ENCODE measurements around the gene HS3ST5.
"Not testable (repeated sequence)": the region's sequence is repeated elsewhere in the genome, so short reads cannot be mapped to it uniquely, and the experiment has no call there.

The HS3ST5 gene

DNA sequence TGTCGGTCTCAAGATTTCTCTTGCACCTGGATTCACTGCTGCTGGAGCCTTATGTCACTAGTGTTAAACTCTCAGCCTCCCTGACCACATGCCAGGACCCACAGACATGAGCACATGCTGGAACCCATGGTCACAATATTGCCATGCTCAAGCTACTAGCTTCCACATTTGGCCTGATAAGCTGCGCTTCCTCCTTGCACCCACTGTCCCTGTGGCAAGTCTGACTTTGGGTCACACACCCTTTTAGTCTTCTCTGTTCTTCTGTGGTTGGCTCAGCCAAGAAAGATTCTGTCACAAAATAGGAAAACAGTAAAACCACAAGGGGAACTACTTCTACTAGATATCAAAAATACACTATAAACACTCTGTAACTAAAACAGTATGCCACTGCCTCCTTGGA lies 303.0 kb downstream of the HS3ST5 start:
- DNase-seq: no peak

DNA sequence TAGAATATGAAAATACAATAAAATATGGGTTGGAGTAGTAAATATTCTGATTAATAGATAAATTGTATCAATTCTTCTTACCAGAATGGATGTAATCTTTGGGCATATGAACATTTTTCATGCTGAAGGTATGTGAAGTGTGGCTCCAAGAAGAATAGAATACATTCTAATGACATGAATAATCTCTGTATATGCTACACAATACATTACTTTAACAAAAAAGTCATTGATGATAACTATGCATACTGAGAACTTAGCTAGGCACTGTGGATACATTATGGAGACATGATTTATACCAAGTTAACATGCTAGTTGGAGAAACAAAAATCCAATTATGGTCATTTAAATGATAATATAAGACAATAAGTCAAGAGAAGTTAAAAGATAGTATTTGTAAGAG lies 309.2 kb downstream of the HS3ST5 start:
- DNase-seq: no peak

DNA sequence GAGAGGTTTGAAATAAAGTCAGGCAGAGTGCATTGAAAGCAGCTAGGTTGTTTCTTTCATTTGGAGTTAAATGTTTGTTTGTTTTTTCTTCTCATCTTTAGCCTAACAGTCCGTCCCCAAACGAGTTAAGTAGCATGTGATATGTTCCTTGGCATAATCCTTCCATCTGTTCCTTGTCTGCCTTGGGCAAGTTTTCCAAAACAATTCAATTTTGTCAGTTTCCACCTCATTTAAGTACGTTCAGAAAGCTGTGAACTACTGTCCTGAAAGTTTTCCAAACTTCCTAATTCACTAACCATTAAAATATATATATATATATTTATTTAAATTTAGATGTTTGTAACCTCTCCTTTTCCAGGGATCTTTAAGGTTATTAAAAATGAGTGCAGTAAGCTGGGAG lies 310.1 kb downstream of the HS3ST5 start:
- no peak for DNase-seq

DNA sequence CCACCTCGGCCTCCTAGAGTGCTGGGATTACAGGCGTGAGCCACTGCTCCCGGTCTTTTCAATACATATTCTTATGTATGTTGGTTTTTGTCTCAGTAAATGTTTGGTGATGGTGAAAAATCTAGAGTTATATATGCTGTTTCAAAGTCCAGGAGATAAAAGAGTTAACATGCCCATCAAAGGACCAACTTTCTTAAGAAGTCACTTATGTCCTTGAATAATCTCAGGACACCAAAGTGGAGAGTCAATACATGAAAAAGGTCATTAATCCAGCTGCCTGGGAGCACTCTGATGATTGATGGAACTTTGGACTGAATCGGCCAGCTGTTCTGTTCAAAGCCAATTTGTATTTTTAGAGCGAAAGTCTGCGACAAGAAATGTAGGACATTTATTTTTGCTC lies 312.1 kb downstream of the HS3ST5 start:
- DNase-seq: no peak

DNA sequence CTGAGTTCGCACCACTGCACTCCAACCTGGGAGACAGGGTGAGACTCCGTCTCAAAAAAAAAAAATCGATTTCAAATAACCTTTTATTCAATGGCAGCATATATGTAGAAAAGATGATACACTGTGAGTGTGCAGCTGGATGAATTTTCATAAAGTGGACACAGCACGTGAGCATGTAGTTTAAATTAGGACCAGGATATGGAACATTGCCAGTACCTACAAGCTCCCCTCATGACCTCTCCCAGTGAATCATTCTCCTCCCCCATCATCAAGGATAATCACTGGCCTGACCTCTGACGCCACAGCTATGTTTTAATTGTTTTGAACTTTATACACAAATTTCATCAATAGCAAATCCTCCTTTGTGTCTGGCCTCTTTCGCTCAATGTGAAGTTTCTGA lies 318.1 kb downstream of the HS3ST5 start:
- DNase-seq: no peak

DNA sequence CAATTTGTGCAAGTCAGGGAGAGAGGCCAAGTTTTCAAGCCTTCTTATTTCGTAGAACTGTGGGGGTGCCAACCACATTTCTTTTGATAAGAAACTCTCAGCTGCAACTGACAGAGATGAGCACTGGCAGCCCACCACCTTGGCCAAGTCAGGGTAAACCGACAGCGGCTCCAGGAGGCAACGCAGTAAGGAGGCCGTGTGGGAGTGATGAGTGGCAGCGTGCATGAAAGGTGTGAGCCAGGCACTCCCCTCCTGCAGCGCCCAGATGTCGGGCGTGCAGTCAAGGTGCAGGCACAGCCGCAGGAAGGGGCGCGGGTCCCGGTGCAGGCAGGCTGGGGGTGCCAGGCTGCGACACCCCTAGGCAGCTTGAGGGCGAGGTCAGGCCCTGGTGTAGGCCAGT lies 322.6 kb downstream of the HS3ST5 start:
- no peak for DNase-seq

DNA sequence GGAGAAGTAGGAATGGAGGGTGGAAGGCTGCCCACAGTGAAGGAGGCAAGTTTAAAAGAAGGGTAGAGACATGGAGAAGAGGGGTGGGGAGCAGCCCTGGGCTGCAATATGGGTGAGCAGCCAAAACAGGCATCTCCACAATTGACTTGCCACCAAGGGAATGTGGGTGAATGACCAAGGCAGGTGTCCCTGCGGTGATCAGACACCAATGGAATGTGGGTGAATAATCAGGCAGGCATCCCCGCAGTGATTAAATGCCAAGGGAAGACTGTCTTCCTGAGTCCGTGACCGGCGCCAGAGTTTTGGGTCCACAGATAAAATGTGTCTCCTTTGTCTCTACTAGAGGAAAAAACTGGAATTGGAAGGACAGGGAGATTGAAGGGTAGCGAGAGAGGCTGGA lies 325.7 kb downstream of the HS3ST5 start:
- DNase-seq: not testable (repeated sequence)

DNA sequence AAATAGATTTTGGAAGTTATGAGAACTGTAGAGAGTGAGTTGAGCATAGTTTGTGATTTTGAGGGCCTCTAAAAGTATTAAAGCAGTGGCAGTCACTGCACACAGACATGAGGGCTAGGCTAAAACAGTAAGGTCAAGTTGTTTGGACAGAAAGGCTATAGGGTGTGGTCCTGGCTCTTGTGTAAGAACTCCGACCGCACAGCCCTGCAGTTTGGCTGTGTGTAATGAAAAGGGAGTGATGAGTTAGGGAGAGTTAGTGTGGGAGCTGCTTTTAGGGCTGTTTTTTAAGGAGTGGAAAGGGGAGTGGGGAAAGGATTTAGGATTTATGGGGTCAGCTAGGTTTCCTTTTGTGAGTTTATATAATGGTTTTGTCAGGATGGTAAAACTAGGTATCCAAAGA lies 328.7 kb downstream of the HS3ST5 start:
- DNase-seq: not testable (repeated sequence)

DNA sequence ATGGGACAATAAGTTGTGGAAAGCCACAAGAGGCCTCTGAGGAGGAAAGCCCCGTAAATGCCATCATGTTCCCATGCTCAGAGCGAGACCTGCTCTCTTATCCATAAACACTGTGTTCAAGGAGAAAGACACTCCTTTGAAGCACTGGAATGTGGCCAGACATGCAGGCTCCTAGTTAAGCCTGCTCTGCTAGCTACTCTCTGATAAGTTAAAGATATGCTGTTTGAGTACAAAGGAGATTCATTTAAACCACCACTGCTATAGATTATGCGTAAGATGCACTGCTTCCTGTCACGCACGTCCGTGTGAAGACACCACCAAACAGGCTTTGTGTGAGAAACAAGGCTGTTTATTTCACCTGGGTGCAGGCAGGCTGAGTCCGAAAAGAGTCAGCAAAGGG lies 331.3 kb downstream of the HS3ST5 start:
- DNase-seq: not testable (repeated sequence)

DNA sequence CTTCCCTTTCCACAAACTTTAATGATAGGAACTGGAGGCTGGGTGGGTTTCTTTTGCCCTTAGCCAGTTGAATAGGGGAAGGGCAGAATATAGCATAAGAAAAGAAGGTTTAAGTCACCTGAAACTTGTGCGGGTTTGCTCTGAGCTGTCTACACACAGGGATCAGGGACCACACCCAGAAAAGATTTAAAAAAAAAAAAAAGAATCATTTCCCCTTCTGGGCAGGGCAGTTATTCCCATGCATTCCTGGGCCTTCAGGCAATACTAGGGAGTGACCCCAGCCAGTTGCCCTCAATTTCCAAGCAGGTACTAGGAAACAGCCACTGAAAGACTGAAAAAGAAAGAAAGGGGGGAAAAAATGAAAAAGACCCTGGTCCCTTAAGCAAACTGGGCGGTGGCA lies 332.3 kb downstream of the HS3ST5 start:
- no peak for DNase-seq

DNA sequence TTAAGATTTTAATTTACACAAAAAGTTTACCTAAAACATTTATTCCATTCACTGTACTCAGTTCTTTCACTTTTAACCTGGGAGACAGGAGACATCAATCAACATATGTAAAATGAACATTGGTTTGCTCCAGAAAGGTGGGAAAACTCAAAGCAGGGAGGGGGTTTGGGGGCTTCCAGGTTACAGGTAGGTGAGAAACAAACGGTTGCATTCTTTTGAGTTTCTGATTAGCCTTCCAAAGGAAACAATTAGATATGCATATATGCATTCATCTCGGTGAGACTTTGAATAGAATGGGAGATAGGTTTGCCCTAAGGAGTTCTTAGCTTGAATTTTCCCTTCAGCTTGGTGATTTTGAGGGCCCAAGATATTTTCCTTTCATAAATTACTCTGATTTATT lies 333.6 kb downstream of the HS3ST5 start:
- no peak for DNase-seq

DNA sequence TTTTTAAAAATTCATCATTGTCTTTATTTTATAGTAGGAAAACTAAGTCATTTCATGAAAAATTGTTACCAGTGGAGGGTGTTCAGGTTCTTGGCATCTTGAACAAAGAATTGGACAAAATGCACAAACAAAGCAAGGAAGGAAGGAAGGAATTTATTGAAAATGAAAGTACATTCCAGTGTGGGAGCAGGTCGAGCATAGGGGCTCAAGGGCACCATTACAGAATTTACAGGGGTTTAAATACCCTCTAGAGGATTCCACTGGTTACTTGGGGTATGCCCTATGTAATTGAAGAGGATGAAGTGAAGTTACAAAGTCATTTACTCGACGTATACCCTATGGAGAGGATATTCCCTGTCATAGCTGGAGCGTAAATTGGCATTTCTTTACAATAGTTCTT lies 334.5 kb downstream of the HS3ST5 start:
- no peak for DNase-seq

DNA sequence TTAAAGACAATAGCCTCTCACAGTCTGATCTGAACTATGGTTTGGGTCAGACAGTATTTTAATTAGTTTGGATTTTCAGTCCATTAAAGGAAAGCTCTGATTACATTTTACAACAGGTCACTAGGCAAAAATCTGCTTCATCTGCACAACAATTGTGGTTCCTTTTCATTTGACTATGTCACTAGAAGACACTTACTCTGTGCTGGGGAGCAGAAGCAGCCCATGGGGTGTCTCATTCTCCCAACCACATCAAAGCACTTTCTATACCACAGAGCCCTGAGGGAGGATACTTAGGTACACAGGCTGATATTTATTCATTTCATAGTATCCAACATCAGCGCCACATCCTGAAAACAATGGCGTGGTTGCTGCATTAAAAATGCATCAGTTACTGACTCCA lies 335.3 kb downstream of the HS3ST5 start:
- DNase-seq: peak; percentile 6

Measured in stimulated activated CD4-positive, alpha-beta T cell treated with anti-CD3 and anti-CD28 coated beads, Interleukin-4, amount 100 ng/mL, for 24 hours (primary cell).